Fibroblast of the aortic adventitia (primary cell): Measurements from ENCODE around the gene MAP1LC3B2. TPM values are rescaled to one million over a fixed set of nuclear protein-coding genes. Genes with fewer than 3 reads are reported as not detected.
A peak's percentile ranks its signal among the peaks of the same experiment; 100 is the strongest.

ENCODE experiments used
- DNase-seq: peaks from one replicate; pipeline ENCODE4 v3.0.0-alpha.2; 2010; ENCODE audit warnings: low read depth
- H3K4me3 ChIP-seq: 2 replicates; pipeline ENCODE4 v1.5.1; 2011; ENCODE audit warnings: low read depth, mild to moderate bottlenecking, control low read depth, low read length, moderate library complexity
- total RNA-seq: library from RNA; depleted of rRNA; stranded (reverse); fragments of >200 nt; gene quantifications from 2 replicates; pipeline ENCODE4 v1.2.3, GENCODE V29; 2012; ENCODE audit warnings: low replicate concordance
- TF ChIP-seq, protein P1 (sequence below): IDR thresholded peaks from 2 replicates; pipeline ENCODE4 v1.5.1; 2011; ENCODE audit warnings: mild to moderate bottlenecking, low read length, control low read depth, inconsistent platforms; ENCODE audit not compliant: insufficient read depth

Gene MAP1LC3B2
- total RNA-seq, 1 donor, result not detected

GRCh38 chr12:116547955-116548501 lies 11.2 kb upstream of the MAP1LC3B2 start:
- DNase-seq, result no peak
- TF ChIP-seq, protein P1, sequence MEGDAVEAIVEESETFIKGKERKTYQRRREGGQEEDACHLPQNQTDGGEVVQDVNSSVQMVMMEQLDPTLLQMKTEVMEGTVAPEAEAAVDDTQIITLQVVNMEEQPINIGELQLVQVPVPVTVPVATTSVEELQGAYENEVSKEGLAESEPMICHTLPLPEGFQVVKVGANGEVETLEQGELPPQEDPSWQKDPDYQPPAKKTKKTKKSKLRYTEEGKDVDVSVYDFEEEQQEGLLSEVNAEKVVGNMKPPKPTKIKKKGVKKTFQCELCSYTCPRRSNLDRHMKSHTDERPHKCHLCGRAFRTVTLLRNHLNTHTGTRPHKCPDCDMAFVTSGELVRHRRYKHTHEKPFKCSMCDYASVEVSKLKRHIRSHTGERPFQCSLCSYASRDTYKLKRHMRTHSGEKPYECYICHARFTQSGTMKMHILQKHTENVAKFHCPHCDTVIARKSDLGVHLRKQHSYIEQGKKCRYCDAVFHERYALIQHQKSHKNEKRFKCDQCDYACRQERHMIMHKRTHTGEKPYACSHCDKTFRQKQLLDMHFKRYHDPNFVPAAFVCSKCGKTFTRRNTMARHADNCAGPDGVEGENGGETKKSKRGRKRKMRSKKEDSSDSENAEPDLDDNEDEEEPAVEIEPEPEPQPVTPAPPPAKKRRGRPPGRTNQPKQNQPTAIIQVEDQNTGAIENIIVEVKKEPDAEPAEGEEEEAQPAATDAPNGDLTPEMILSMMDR, result no peak
- H3K4me3 ChIP-seq, result no peak overlapping the region

DNA sequence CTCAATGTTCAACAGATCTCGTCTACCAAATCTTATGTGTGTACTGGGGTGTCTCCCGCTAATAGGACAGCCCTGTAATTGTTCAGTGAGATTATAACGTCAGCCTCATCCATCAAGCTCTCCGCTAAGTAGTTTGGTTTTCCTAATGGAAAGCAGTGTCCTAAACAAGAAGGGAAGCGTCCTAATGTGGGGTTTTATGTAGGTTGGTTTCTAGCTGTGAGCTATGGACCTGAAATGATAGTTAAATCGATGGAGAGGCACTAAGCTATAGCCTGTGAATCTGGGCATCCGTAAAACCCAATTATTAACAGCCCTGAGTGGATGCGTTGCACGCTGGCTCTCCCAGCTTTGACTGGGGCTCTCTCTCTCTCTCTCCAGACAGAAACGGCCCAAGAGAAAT lies 9.2 kb upstream of the MAP1LC3B2 start:
- DNase-seq, result no peak
- H3K4me3 ChIP-seq, result no peak overlapping the region
- TF ChIP-seq, protein P1, result no peak

- DNase-seq, result no peak
- TF ChIP-seq, protein P1, result no peak
- no peak overlapping the region for H3K4me3 ChIP-seq
Observed at GRCh38 chr12:116551151-116551550, 8.0 kb upstream of the MAP1LC3B2 start.

GRCh38 chr12:116551619-116551951 lies 7.6 kb upstream of the MAP1LC3B2 start:
- TF ChIP-seq, protein P1, result no peak
- no peak overlapping the region for H3K4me3 ChIP-seq
- no peak for DNase-seq

DNA sequence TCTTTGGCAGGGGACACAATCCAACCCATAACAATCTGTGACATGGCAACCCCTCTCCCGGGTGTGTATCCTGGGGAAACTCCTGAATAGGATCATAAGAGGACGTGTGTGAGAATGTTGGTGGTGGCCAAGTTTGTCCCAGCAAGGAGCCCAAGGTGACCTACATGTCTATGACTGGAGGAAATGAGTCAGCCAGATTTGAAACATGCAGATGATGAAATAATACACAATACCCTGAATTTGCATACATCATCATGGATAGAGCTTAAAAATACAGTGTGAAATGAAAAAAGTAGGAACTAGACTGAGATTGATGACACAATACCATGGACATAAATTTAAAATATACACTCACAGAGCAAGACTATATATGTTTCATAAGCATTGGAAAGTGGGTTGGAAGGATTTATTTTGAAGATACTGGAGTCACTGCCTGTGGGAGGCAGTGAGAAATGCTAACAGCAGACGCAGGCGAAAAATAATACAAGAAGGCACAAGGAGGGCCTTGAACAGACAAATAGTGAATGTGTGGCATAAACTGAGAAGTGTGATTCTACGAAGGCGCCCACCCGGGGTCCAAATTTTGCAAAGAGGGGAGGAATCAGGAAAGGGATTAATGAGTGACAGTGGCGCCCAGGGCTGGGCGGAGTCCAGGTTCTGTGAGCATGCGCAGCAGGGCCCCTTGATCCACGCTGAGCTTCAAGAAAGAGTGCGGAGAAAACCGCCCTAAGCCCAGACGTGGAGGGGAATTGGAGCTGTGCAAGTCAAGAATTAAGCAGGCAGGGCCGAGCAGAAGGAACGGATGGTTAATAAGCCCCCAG lies 7.0 kb upstream of the MAP1LC3B2 start:
- no peak overlapping the region for H3K4me3 ChIP-seq
- TF ChIP-seq, protein P1, result no peak
- peak; percentile 85 for DNase-seq

DNA sequence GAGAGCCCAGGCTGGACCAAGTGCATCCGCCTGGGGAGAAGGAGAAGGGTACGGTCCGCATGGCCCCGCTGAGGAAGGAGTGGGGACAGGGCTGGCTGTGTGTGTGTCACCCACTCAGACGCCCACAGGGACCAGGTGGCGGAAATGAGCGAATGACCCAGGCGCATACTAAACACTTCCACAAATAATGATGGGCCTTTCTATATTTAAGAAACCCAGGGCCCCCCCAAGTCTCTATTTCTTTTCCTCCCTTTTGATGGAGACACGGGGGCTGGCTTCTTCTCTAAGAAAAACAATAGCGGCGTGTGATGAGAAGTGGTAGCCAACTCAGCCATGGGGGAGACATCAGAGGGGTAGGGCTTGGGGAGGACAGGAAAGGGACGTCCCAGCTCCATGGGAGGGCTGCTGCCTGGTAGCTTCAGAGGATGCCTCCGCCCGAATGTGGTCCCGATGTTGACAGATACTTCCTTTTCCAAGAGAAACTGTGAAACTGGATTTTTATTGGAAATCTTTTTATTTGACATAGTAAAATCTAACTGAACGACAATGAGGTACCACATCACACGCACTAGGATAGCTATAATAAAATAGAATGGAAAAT lies 6.3 kb upstream of the MAP1LC3B2 start:
- no peak for DNase-seq
- TF ChIP-seq, protein P1, result no peak
- no peak overlapping the region for H3K4me3 ChIP-seq
